K562 (cell line): ENCODE data around the gene YIPF1. TPM values are rescaled to one million over a fixed set of nuclear protein-coding genes. Genes with fewer than 3 reads are reported as not detected.

ENCODE experiments used
- ATAC-seq: fragments of 200-7000 bp; cut with Tn5 transposase; 3 replicates; pipeline ENCODE4 v1.9.1; 2020; ENCODE audit warnings: moderate library complexity
- BruUV-seq: library from RNA; stranded (reverse); fragments of 400-500 nt; replicated peaks from 2 replicates; lab custom pipeline; 2021; lab: Mats Ljungman, UMichigan
- CTCF ChIA-PET: fragments of 300-600 bp; formaldehyde crosslinking; extraction: SDS; loops from one replicate; lab custom pipeline; 2021; ENCODE audit warnings: low intra/inter-chr PET ratio; lab: Yijun Ruan, JAX
- POLR2A ChIA-PET: fragments of 300-600, 350-650 bp; sonication (Branson Sonifier 250); formaldehyde crosslinking; extraction: SDS; loops from one replicate; lab custom pipeline; 2021; ENCODE audit warnings: antibody characterized with exemption, inconsistent platforms; lab: Yijun Ruan, JAX
- DNase-seq, 4 experiments: peaks; one replicate each; pipeline versions ENCODE4 v3.0.0 to v3.0.0-alpha.2; 2011 to 2018; ENCODE audit warnings: low spot score in 3 of 4, mixed read lengths in 3 of 4; ENCODE audit errors: extremely low read depth in 1 of 4
- FAIRE-seq: peaks from 2 replicates; lab custom pipeline; 2011; peaks lifted over from hg19 to GRCh38; lab: Jason Lieb, UNC
- H2AFZ ChIP-seq: 2 replicates; pipeline ENCODE4 v1.6.0; 2011; ENCODE audit warnings: low read depth, low read length, control low read depth, inconsistent platforms
- H3K27ac ChIP-seq: fragments of 200-600 bp; 3 replicates; pipeline ENCODE4 v1.8.0; 2011; ENCODE audit warnings: low read depth, mild to moderate bottlenecking, control low read depth, inconsistent platforms, low read length, moderate library complexity, mixed read lengths; ENCODE audit errors: extremely low read depth
- H3K27me3 ChIP-seq, 2 experiments: fragments of 300-600 bp in 1 of 2; 2 replicates in 1 of 2; 3 replicates in 1 of 2; pipeline versions ENCODE4 v1.6.0 to v1.8.0; 2011; ENCODE audit warnings: inconsistent platforms in 2 of 2, low read length in 2 of 2, mild to moderate bottlenecking in 1 of 2, mixed read lengths in 1 of 2, moderate library complexity in 1 of 2; ENCODE audit not compliant: control insufficient read depth in 2 of 2, insufficient read depth in 2 of 2
- H3K36me3 ChIP-seq: fragments of 300-600 bp; 3 replicates; pipeline ENCODE4 v1.8.0; 2011; ENCODE audit warnings: mild to moderate bottlenecking, low read length, inconsistent platforms; ENCODE audit not compliant: control insufficient read depth, insufficient read depth
- H3K4me1 ChIP-seq, 2 experiments: fragments of 200-600 bp in 1 of 2; replicated peaks in 1 of 2; 2 replicates in 1 of 2; 3 replicates in 1 of 2; pipeline versions ENCODE4 v1.5.1 to v1.8.0; 2011; ENCODE audit warnings: inconsistent platforms in 2 of 2, low read length in 2 of 2, mild to moderate bottlenecking in 1 of 2, mixed read lengths in 1 of 2, moderate library complexity in 1 of 2; ENCODE audit not compliant: control insufficient read depth in 2 of 2, insufficient read depth in 2 of 2
- H3K4me2 ChIP-seq: 2 replicates; pipeline ENCODE4 v1.6.1; 2011; ENCODE audit warnings: low read length, control low read depth, inconsistent platforms, mixed read lengths; ENCODE audit not compliant: insufficient read depth
- H3K4me3 ChIP-seq: fragments of 200-600 bp; sonication (generic), shearing (Covaris generic); 2 replicates; pipeline ENCODE4 v1.5.1; 2016; ENCODE audit warnings: control low read depth, inconsistent platforms
- H3K79me2 ChIP-seq: fragments of 200-600 bp; 3 replicates; pipeline ENCODE4 v1.8.0; 2011; ENCODE audit warnings: low read length, inconsistent platforms; ENCODE audit not compliant: control insufficient read depth, insufficient read depth
- H3K9ac ChIP-seq, 2 experiments: 2 replicates each; pipeline versions ENCODE4 v1.6.0 to v1.6.1; 2011; ENCODE audit warnings: low read depth in 2 of 2, low read length in 2 of 2, control low read depth in 1 of 2, inconsistent platforms in 1 of 2, mild to moderate bottlenecking in 1 of 2, mixed read lengths in 1 of 2; ENCODE audit not compliant: insufficient read depth in 1 of 2
- H3K9me1 ChIP-seq: one replicate; pipeline ENCODE4 v1.6.0; 2011; ENCODE audit warnings: inconsistent platforms, mild to moderate bottlenecking, low read length, moderate library complexity; ENCODE audit not compliant: control insufficient read depth, insufficient read depth
- H3K9me3 ChIP-seq: replicated peaks from 2 replicates; pipeline ENCODE4 v1.5.1; 2011; ENCODE audit warnings: low read depth, low read length, inconsistent platforms; ENCODE audit not compliant: control insufficient read depth, insufficient read depth
- H4K20me1 ChIP-seq: replicated peaks from 2 replicates; pipeline ENCODE4 v1.6.1; 2011; ENCODE audit warnings: low read length, inconsistent platforms, mixed read lengths; ENCODE audit not compliant: control insufficient read depth, insufficient read depth
- ATF3 ChIP-seq, 2 experiments: fragments of 450-650 bp in 1 of 2; sonication (generic) in 1 of 2; formaldehyde crosslinking in 1 of 2; IDR thresholded peaks in 1 of 2; conservative IDR thresholded peaks in 1 of 2; 2 replicates each; pipeline versions ENCODE4 v1.6.1 to v1.8.1; 2016 to 2023; ENCODE audit warnings: mild to moderate bottlenecking in 2 of 2, moderate library complexity in 2 of 2, inconsistent platforms in 1 of 2, missing genetic modification reagents in 1 of 2
- CHD2 ChIP-seq: IDR thresholded peaks from 2 replicates; pipeline ENCODE4 v1.6.1; 2011; ENCODE audit warnings: low read depth, low read length
- CREM ChIP-seq: IDR thresholded peaks from 2 replicates; pipeline ENCODE4 v1.6.1; 2014; ENCODE audit warnings: antibody characterized with exemption, low read depth
- FUS ChIP-seq: fragments of 200-400 bp; formaldehyde crosslinking; optimal IDR thresholded peaks from 2 replicates; pipeline ENCODE3; 2017; ENCODE audit warnings: low read depth, low read length
- IRF9 ChIP-seq: fragments of 450-650 bp; IDR thresholded peaks from 2 replicates; pipeline ENCODE4 v1.6.1; 2016; ENCODE audit warnings: missing biosample characterization, missing genetic modification characterization
- MGA ChIP-seq: fragments of 450-650 bp; IDR thresholded peaks from 2 replicates; pipeline ENCODE4 v1.6.1; 2016; ENCODE audit warnings: mild to moderate bottlenecking, moderate library complexity
- SIRT6 ChIP-seq: IDR thresholded peaks from one replicate; pipeline ENCODE4 v1.6.1; 2012; ENCODE audit warnings: low read depth, mild to moderate bottlenecking, control low read depth, inconsistent platforms, low read length, moderate library complexity
- ZBTB8A ChIP-seq: fragments of 450-650 bp; IDR thresholded peaks from 2 replicates; pipeline ENCODE4 v1.6.1; 2018; ENCODE audit warnings: mild to moderate bottlenecking, moderate library complexity; ENCODE audit not compliant: partially characterized antibody
- ZNF764 ChIP-seq: fragments of 250-450 bp; sonication (Bioruptor Pico); IDR thresholded peaks from 2 replicates; pipeline ENCODE4 v1.4.0; 2020; ENCODE audit warnings: low read depth, mild to moderate bottlenecking, moderate library complexity
- WGBS: fragments of 100-300 bp; shearing (Covaris generic); methylation state at CpG from one replicate; pipeline ENCODE4 v1.1.6; 2016; ENCODE audit warnings: low coverage, mixed read lengths; ENCODE audit not compliant: insufficient coverage; ENCODE audit errors: missing lambda C conversion rate; 5-methylcytosine and 5-hydroxymethylcytosine counted together
- in situ Hi-C: fragments of 300-500 bp; cut with MboI; formaldehyde crosslinking; loops from 4 replicates; pipeline ENCODE4 v1.15.0; 2018; ENCODE audit warnings: inconsistent platforms, mixed read lengths
- intact Hi-C: fragments of 100-400 bp; cut with micrococcal nuclease; formaldehyde crosslinking; loops from 2 replicates; pipeline ENCODE4 v1.14.2; 2022
- polyA plus RNA-seq, 8 experiments: library from polyadenylated mRNA; depleted of rRNA in 4 of 8; stranded (reverse) in 5 of 8; unstranded in 3 of 8; fragments of >200 nt; fragmentation: Nextera tagmentation in 2 of 8; fragmentation: Illumina TruSeq in 1 of 8; extraction: Ambion mirVana in 2 of 8; extraction: Trizol in 1 of 8; gene quantifications; 2 replicates each; pipeline versions ENCODE4 v1.2.1 to v1.2.3, GENCODE V29; 2011 to 2014; ENCODE audit warnings: inconsistent platforms in 1 of 8, missing spikeins in 1 of 8
- total RNA-seq, 7 experiments: library from RNA; depleted of rRNA in 6 of 7; stranded (reverse); fragments of >200 nt in 6 of 7; fragmentation: Illumina TruSeq in 2 of 7; extraction: Trizol in 2 of 7; gene quantifications; 2 replicates each; pipeline versions ENCODE4 v1.2.1 to v1.2.3, GENCODE V29; 2011 to 2021; ENCODE audit warnings: low replicate concordance in 1 of 7

The YIPF1 gene
- total and polyA plus RNA-seq, 9 of the 15 experiments (the other 6 are each of a cell fraction or from before 2014, with no cell fraction given) = 11.5 to 37.5 (median 19.2) TPM

- WGBS = 62% methylated on average over 6 of the region's 6 CpGs
- intact Hi-C loops = no loop called here
- H3K36me3 ChIP-seq = no peaks in the 10 kb centered on the region
- ChIA-PET POLR2A (interaction anchor here (0.7 kb wide), 1 partner anchor 30 kb away, joined by 3 read pairs; no protein-coding TSS in a partner anchor), CTCF (no interaction called here)
- H3K27ac ChIP-seq = no peak overlapping the region
- ATAC-seq (no peak), FAIRE-seq (no peak), DNase-seq (no peak)
- no peaks in the 10 kb centered on the region for H3K79me2 ChIP-seq
- in situ Hi-C loops = no loop called here
- H3K9me3 ChIP-seq = no peaks in the 10 kb centered on the region
- no peak overlapping the region for H3K4me2 ChIP-seq
- no peak overlapping the region for H3K4me3 ChIP-seq
- no peaks in the 10 kb centered on the region for H3K9me1 ChIP-seq
- no peaks in the 10 kb centered on the region for H4K20me1 ChIP-seq
- H3K4me1 ChIP-seq = peaks cover 6 to 16% of the 10 kb centered on the region in 2 experiments; a peak in 4 of 5 replicates
- H3K9ac ChIP-seq = no peak overlapping the region
- no TSS peak for BruUV-seq
- H3K27me3 ChIP-seq = no peaks in the 10 kb centered on the region
- H2AFZ ChIP-seq = no peak overlapping the region
- TF ChIP-seq FUS (no peak), ATF3 (IDR thresholded peaks at IDR 0.05) (no peak), ATF3 (CRISPR knock-in tag; conservative IDR thresholded peaks at IDR 0.05) (no peak), MGA (no peak), SIRT6 (no peak), ZBTB8A (no peak), IRF9 (no peak), CHD2 (no peak), ZNF764 (CRISPR knock-in tag) (no peak), CREM (no peak)
These were observed 5.8 kb upstream of the YIPF1 start for GRCh38 chr1:53895421-53895820.
